ENCODE measurements around the gene GRID1. TPM values are rescaled to one million over a fixed set of nuclear protein-coding genes. Genes with fewer than 3 reads are reported as not detected.

The GRID1 gene
- total RNA-seq, 1 experiment from 2014 or later, result 0.37 TPM

GRCh38 chr10:86091216-86091615, 275.4 kb downstream of the GRID1 start (continued):
- TF ChIP-seq NFYB (CRISPR knock-in tag; conservative IDR thresholded peaks at IDR 0.05; ENCODE audit: low read depth) (no peak), RORB (CRISPR knock-in tag; IDR thresholded peaks at IDR 0.05) (no peak), ARID4B (CRISPR knock-in tag; IDR thresholded peaks at IDR 0.05; ENCODE audit: borderline replicate concordance) (no peak), NFATC4 (CRISPR knock-in tag; IDR thresholded peaks at IDR 0.05) (no peak), ZNF219 (CRISPR knock-in tag; IDR thresholded peaks at IDR 0.05; ENCODE audit: borderline replicate concordance) (no peak), ZNF138 (CRISPR knock-in tag; conservative IDR thresholded peaks at IDR 0.05) (no peak), SMAD4 (CRISPR knock-in tag; IDR thresholded peaks at IDR 0.05) (no peak)

GRCh38 chr10:86090807-86091206, 275.8 kb downstream of the GRID1 start:
- peaks cover 9% of the 10 kb centered on the region; the same call in 1 of the 2 replicates for H3K4me1 Mint-ChIP-seq
- peaks cover 5% of the 10 kb centered on the region; the same call in 1 of the 2 replicates for H3K9me3 Mint-ChIP-seq
- ChIA-PET CTCF (interaction anchor here (0.9 to 2.0 kb wide), 4 partner anchors 10 to 49 kb away, joined by 3 to 9 read pairs (median 3); no protein-coding TSS in a partner anchor), POLR2A (interaction anchor here (0.6 kb wide), 1 partner anchor 10 kb away, joined by 3 read pairs; no protein-coding TSS in a partner anchor)
- ATAC-seq (no peak), DNase-seq (ENCODE audit: low spot score) (no peak)
- no peaks in the 10 kb centered on the region; the same call in 1 of the 2 replicates for H3K27me3 Mint-ChIP-seq (ENCODE audit: low read depth)
- no peaks in the 10 kb centered on the region for H3K36me3 Mint-ChIP-seq
- no peak for TF ChIP-seq ATF1 (CRISPR knock-in tag; IDR thresholded peaks at IDR 0.05)
- no peak for TF ChIP-seq EMX1 (CRISPR knock-in tag; IDR thresholded peaks at IDR 0.05)
- TF ChIP-seq ZNF416 (CRISPR knock-in tag; IDR thresholded peaks at IDR 0.05), result no peak
- no peak for TF ChIP-seq SOX15 (CRISPR knock-in tag; IDR thresholded peaks at IDR 0.05)
- no peak for TF ChIP-seq AR (CRISPR knock-in tag; IDR thresholded peaks at IDR 0.05)
- no peak for TF ChIP-seq SMAD4 (CRISPR knock-in tag; IDR thresholded peaks at IDR 0.05)
- TF ChIP-seq RELA (CRISPR knock-in tag; IDR thresholded peaks at IDR 0.05; ENCODE audit: borderline replicate concordance), result no peak
- TF ChIP-seq NR1H2 (CRISPR knock-in tag; IDR thresholded peaks at IDR 0.05), result no peak
- no peak for TF ChIP-seq ZNF532 (CRISPR knock-in tag; IDR thresholded peaks at IDR 0.05; ENCODE audit: borderline replicate concordance)
- TF ChIP-seq CDX4 (CRISPR knock-in tag; IDR thresholded peaks at IDR 0.05; ENCODE audit: borderline replicate concordance), result no peak
- no peak for TF ChIP-seq FOXJ3 (CRISPR knock-in tag; IDR thresholded peaks at IDR 0.05; ENCODE audit: borderline replicate concordance)
- TF ChIP-seq ERG (CRISPR knock-in tag; IDR thresholded peaks at IDR 0.05), result no peak
- no peak for TF ChIP-seq ZNF281 (CRISPR knock-in tag; IDR thresholded peaks at IDR 0.05)
- no peak for TF ChIP-seq ZNF671 (CRISPR knock-in tag; IDR thresholded peaks at IDR 0.05)
- TF ChIP-seq FOXP1 (CRISPR knock-in tag; IDR thresholded peaks at IDR 0.05; ENCODE audit: borderline replicate concordance), result no peak
- H3K27ac Mint-ChIP-seq, result no peak overlapping the region
- H3K4me3 Mint-ChIP-seq, result no peak overlapping the region

Measured in WTC11 (cell line).